Ascending aorta (tissue), 2 donors: ENCODE measurements around the gene CLDN11. TPM values are rescaled to one million over a fixed set of nuclear protein-coding genes. Genes with fewer than 3 reads are reported as not detected.

Experiments
- DNase-seq, 2 donors: peaks; one replicate each; pipeline ENCODE4 v3.0.0-alpha.2; 2019; ENCODE audit warnings: low spot score in 2 of 2
- H3K27ac ChIP-seq, 2 donors: fragments of 200-600 bp; sonication (generic); one replicate each; pipeline ENCODE4 v1.5.1; 2016 to 2017; ENCODE audit warnings: mild to moderate bottlenecking in 1 of 2
- H3K27me3 ChIP-seq: fragments of 200-600 bp; sonication (generic); one replicate; pipeline ENCODE4 v1.5.1; 2017
- H3K36me3 ChIP-seq, 2 donors: fragments of 200-600 bp; sonication (generic); one replicate each; pipeline ENCODE4 v1.5.1; 2016
- H3K4me1 ChIP-seq, 2 donors: fragments of 200-600 bp; sonication (generic); one replicate each; pipeline ENCODE4 v1.5.1; 2016 to 2017; ENCODE audit warnings: mild to moderate bottlenecking in 1 of 2
- H3K4me3 ChIP-seq, 2 donors: fragments of 200-600 bp; sonication (generic); one replicate each; pipeline ENCODE4 v1.5.1; 2016 to 2017; ENCODE audit warnings: mild to moderate bottlenecking in 1 of 2
- H3K9me3 ChIP-seq, 2 donors: fragments of 200-600 bp; sonication (generic); one replicate each; pipeline ENCODE4 v1.5.1; 2016
- intact Hi-C: fragments of 100-400 bp; cut with DNase I; formaldehyde crosslinking; loops from one replicate; pipeline ENCODE4 v1.15.1; 2023
- total RNA-seq: library from RNA; depleted of rRNA; stranded (reverse); fragments of >200 nt; gene quantifications from one replicate; pipeline ENCODE4 v1.1.0, GENCODE V29; 2016
- TF ChIP-seq, protein P1 (sequence below), 3 experiments: fragments of 200-600 bp in 2 of 3; fragments of 450-650 bp in 1 of 3; sonication (generic) in 2 of 3; IDR thresholded peaks; one replicate each; pipeline ENCODE4 v1.5.1; 2016 to 2019; ENCODE audit warnings: antibody characterized with exemption in 3 of 3, mild to moderate bottlenecking in 1 of 3, moderate library complexity in 1 of 3

The CLDN11 gene
- total RNA-seq, 1 donor from 2014 or later, result 7.0 TPM

DNA sequence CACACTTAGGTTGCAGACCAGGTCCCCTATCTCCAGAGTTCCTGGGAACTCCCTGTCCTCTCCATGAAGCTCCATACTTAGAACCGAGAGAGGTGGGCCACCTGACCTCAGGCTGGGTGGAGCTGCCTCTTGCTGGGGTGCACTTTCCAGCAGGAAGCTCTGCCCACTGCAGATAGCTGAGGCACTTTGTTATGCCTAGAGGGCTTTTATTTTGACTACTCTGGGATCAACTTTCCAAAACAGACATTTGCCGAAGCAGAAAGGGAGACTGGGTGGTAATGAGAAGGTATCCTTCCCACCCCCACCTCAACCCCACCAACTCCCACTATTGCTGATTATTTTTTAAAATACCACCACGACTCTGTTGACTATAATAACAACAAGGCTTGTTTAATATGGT is 54.7 kb downstream of the CLDN11 start:
- H3K27me3 ChIP-seq, result no peaks in the 10 kb centered on the region
- no peak overlapping the region for H3K27ac ChIP-seq
- intact Hi-C loops, result no loop called here

DNA sequence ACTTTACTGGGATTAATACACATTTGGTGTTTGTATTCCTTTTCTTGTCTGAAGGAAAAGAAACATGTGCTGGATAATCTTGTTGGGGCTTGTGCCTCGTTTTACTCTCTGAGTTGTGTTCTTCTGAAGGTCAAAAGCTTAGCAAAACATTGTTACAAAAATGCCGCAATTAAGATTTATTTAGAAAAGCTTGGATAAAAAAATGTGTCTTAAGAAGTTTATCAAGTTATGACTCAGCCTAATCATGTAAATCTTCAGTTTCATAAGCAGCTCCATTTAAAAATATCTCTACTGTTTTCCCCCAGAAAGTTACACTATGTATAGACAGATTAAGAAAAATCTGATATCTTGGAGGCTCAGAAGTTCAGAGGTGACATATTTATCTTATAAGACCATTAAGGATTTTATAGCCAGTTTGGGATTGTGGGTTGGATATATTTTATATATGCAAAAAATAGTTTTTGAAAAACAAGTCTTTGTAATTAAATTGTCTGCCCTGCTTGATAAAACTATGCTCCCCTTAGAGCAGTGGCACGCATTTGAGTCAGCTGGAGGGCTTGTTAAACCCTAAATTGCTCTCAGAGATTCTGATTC is 56.5 kb downstream of the CLDN11 start:
- no peaks in the 10 kb centered on the region for H3K27me3 ChIP-seq
- H3K9me3 ChIP-seq, result no peaks in the 10 kb centered on the region
- H3K36me3 ChIP-seq, result no peaks in the 10 kb centered on the region
- TF ChIP-seq, protein P1, sequence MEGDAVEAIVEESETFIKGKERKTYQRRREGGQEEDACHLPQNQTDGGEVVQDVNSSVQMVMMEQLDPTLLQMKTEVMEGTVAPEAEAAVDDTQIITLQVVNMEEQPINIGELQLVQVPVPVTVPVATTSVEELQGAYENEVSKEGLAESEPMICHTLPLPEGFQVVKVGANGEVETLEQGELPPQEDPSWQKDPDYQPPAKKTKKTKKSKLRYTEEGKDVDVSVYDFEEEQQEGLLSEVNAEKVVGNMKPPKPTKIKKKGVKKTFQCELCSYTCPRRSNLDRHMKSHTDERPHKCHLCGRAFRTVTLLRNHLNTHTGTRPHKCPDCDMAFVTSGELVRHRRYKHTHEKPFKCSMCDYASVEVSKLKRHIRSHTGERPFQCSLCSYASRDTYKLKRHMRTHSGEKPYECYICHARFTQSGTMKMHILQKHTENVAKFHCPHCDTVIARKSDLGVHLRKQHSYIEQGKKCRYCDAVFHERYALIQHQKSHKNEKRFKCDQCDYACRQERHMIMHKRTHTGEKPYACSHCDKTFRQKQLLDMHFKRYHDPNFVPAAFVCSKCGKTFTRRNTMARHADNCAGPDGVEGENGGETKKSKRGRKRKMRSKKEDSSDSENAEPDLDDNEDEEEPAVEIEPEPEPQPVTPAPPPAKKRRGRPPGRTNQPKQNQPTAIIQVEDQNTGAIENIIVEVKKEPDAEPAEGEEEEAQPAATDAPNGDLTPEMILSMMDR (IDR thresholded peaks at IDR 0.05), result no peak
- no peak overlapping the region for H3K4me3 ChIP-seq
- H3K4me1 ChIP-seq, result no peaks in the 10 kb centered on the region
- intact Hi-C loops, result no loop called here
- no peak for DNase-seq
- H3K27ac ChIP-seq, result no peak overlapping the region

More for the DNA sequence above, 54.7 kb downstream of the CLDN11 start:
- H3K4me3 ChIP-seq, result no peak overlapping the region
- no peak for DNase-seq
- H3K4me1 ChIP-seq, result no peaks in the 10 kb centered on the region
- TF ChIP-seq, protein P1 (IDR thresholded peaks at IDR 0.05), result no peak
- H3K9me3 ChIP-seq, result no peaks in the 10 kb centered on the region
- no peaks in the 10 kb centered on the region for H3K36me3 ChIP-seq

DNA sequence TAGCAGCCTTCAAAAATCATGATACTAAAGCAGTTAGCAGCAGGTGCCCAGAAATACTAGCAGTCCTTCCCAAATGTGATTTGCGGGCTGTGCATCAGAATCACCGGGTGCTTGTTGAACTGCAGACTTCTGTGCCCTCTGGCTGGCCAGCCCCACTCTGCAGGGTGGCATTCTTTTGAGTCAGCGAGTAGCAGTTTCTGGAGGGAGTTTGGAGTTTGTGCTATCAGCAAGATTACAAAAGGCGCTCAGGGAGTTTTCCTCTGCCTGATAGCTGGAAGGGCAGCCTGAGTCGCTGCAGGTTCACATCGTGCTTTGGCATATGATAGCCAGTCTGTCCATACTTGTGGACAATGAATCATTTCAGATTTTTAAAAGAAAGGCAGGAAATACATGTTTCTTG is 57.6 kb downstream of the CLDN11 start:
- intact Hi-C loops, result no loop called here
- no peaks in the 10 kb centered on the region for H3K27me3 ChIP-seq
- DNase-seq, result no peak

DNA sequence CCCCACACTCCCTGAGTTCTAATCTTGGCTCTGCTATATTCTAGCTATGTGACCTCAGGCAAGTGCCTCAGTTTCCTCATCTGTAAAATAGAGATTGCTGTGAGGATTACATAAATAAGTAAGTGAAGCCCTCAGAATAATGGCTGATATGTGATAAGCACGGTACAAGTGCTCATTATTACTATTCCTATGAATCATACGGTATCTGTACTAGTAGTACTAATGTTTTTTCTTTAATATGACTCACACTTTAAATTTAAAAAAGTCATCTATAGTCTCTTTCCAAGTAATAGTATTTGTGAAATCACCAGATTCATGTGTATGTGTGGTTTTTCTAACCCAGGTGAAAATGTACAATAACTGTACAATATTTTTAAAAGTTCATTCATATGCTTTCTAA is 58.7 kb downstream of the CLDN11 start:
- Histone ChIP-seq H3K4me1 (no peaks in the 10 kb centered on the region), H3K27me3 (no peaks in the 10 kb centered on the region), H3K4me3 (no peak overlapping the region), H3K36me3 (no peaks in the 10 kb centered on the region), H3K27ac (no peak overlapping the region), H3K9me3 (no peaks in the 10 kb centered on the region)
- TF ChIP-seq, protein P1 (IDR thresholded peaks at IDR 0.05), result no peak
- intact Hi-C loops, result no loop called here
- DNase-seq, result no peak

More for the DNA sequence above, 57.6 kb downstream of the CLDN11 start:
- H3K4me3 ChIP-seq, result no peak overlapping the region
- no peaks in the 10 kb centered on the region for H3K4me1 ChIP-seq
- no peaks in the 10 kb centered on the region for H3K36me3 ChIP-seq
- no peak overlapping the region for H3K27ac ChIP-seq
- no peaks in the 10 kb centered on the region for H3K9me3 ChIP-seq
- TF ChIP-seq, protein P1 (IDR thresholded peaks at IDR 0.05), result no peak

DNA sequence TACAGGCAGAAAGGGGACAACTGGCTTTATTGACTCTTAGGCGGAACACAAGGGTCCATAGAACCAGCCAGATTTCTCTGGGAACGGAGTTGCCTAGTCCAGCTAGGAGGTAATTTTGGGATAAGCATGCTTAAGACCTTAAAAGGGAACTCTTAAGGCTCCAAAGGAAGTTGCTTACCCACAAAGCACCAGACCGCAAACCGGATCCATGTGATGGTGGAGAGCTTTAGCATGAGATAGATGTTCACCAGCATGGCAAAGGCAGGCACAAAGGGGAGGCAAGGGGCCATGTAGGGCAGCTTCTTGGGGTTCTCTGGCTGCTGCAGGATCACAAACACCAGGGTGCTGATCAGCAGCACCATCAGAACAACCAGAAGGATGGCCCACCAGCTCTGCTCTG is 61.4 kb downstream of the CLDN11 start:
- no peaks in the 10 kb centered on the region for H3K4me1 ChIP-seq
- no peaks in the 10 kb centered on the region for H3K36me3 ChIP-seq
- no peak for DNase-seq
- H3K4me3 ChIP-seq, result no peak overlapping the region
- TF ChIP-seq, protein P1 (IDR thresholded peaks at IDR 0.05), result no peak
- no peaks in the 10 kb centered on the region for H3K9me3 ChIP-seq
- H3K27me3 ChIP-seq, result no peaks in the 10 kb centered on the region
- no peak overlapping the region for H3K27ac ChIP-seq
- intact Hi-C loops, result no loop called here

DNA sequence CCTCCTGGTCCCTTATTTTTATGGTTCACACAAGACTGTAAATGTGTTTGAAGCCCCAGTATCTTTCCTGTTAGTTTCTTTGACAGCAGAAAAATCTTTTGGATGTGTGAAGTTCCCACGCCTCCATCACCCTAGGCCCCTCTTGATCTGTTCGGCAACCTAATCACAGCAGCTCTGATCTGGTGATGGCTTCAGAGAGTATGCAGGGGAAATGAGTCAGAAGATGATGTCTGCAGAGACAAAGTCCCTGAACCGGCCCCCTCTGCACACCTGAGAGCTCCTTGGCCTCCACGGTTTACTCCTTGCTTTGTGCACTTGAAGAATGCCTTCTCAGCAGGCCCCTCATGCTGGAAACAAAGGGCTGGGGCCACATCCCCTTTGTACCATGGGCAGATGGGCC is 63.5 kb downstream of the CLDN11 start:
- H3K27ac ChIP-seq, result no peak overlapping the region
- intact Hi-C loops, result no loop called here
- TF ChIP-seq, protein P1 (IDR thresholded peaks at IDR 0.05), result no peak
- H3K4me3 ChIP-seq, result no peak overlapping the region
- H3K27me3 ChIP-seq, result no peaks in the 10 kb centered on the region
- no peaks in the 10 kb centered on the region for H3K4me1 ChIP-seq
- DNase-seq, result no peak
- H3K9me3 ChIP-seq, result no peaks in the 10 kb centered on the region
- H3K36me3 ChIP-seq, result no peaks in the 10 kb centered on the region
